Lung (tissue), 12 donors: ENCODE measurements around the gene CNN3. TPM values are rescaled to one million over a fixed set of nuclear protein-coding genes. Genes with fewer than 3 reads are reported as not detected.

Experiments
- ATAC-seq: fragments of 200-7000 bp; cut with Tn5 transposase; one replicate; pipeline ENCODE4 v1.9.1; 2020; ENCODE audit warnings: moderate number of reproducible peaks; ENCODE audit not compliant: insufficient read depth, low FRiP score
- DNase-seq, 3 donors: peaks; one replicate each; pipeline ENCODE4 v3.0.0-alpha.2; 2013 to 2017
- H3K27ac ChIP-seq, 2 donors: one replicate each; pipeline ENCODE4 v1.5.1; 2013; ENCODE audit warnings: mild to moderate bottlenecking in 2 of 2, moderate library complexity in 2 of 2, control low read depth in 1 of 2, inconsistent platforms in 1 of 2, low read depth in 1 of 2, low read length in 1 of 2
- H3K27me3 ChIP-seq, 3 donors: one replicate each; pipeline ENCODE4 v1.5.1; 2013; ENCODE audit warnings: low read length in 2 of 3; ENCODE audit not compliant: control insufficient read depth in 3 of 3, insufficient read depth in 3 of 3
- H3K36me3 ChIP-seq, 4 donors: one replicate each; pipeline ENCODE4 v1.5.1; 2013; ENCODE audit warnings: low read length in 4 of 4, mild to moderate bottlenecking in 1 of 4, moderate library complexity in 1 of 4; ENCODE audit not compliant: control insufficient read depth in 4 of 4, insufficient read depth in 4 of 4
- H3K4me1 ChIP-seq, 5 donors: one replicate each; pipeline ENCODE4 v1.5.1; 2013; ENCODE audit warnings: low read length in 5 of 5, mild to moderate bottlenecking in 2 of 5, moderate library complexity in 1 of 5; ENCODE audit not compliant: control insufficient read depth in 5 of 5, insufficient read depth in 5 of 5
- H3K4me3 ChIP-seq: one replicate; pipeline ENCODE4 v1.5.1; 2013; ENCODE audit warnings: mild to moderate bottlenecking, control low read depth, moderate library complexity
- H3K9ac ChIP-seq, 2 donors: one replicate each; pipeline ENCODE4 v1.5.1; 2013; ENCODE audit warnings: low read length in 2 of 2, control low read depth in 1 of 2; ENCODE audit not compliant: insufficient read depth in 1 of 2
- H3K9me3 ChIP-seq, 4 donors: one replicate each; pipeline ENCODE4 v1.5.1; 2013; ENCODE audit warnings: low read length in 3 of 4, mild to moderate bottlenecking in 1 of 4, moderate library complexity in 1 of 4; ENCODE audit not compliant: control insufficient read depth in 4 of 4, insufficient read depth in 3 of 4
- CTCF ChIP-seq: IDR thresholded peaks from 2 replicates; pipeline ENCODE4 v1.5.1; 2012; ENCODE audit warnings: mild to moderate bottlenecking; ENCODE audit errors: control extremely low read depth, extremely low read depth
- WGBS, 2 donors: extraction: QIAGEN DNeasy Blood & Tissue Kit; methylation state at CpG; one replicate each; pipeline ENCODE4 v1.1.7; 2013; 5-methylcytosine and 5-hydroxymethylcytosine counted together
- polyA plus RNA-seq, 2 donors: library from polyadenylated mRNA; stranded (reverse); fragments of 200-250 nt; gene quantifications; one replicate each; pipeline ENCODE4 v1.2.1, GENCODE V29; 2013
- total RNA-seq, 2 donors: library from RNA; depleted of rRNA in 1 of 2; stranded (reverse); fragments of >200 nt in 1 of 2; gene quantifications; one replicate each; pipeline ENCODE4 v1.2.1, GENCODE V29; 2014 to 2021
- donor health status: control.
- donor health status: control.
- donor health status: Bipolar disorder and iron deficiency.
- donor health status: healthy.
- donor health status: DM: yes; HTN: yes; CAD: no.

The CNN3 gene
- total and polyA plus RNA-seq, 4 donors: 79.9 to 265 (median 182) TPM

- Histone ChIP-seq H3K27ac (no peak overlapping the region), H3K9ac (no peak overlapping the region), H3K36me3 (no peaks in the 10 kb centered on the region), H3K4me3 (no peak overlapping the region), H3K4me1 (peaks cover 0 to 6% (median 0%) of the 10 kb centered on the region in 5 donors), H3K9me3 (no peaks in the 10 kb centered on the region), H3K27me3 (no peaks in the 10 kb centered on the region)
- 97 to 98% methylated on average over 3 of the region's 3 CpGs for WGBS, 2 donors
- DNase-seq (no peak), ATAC-seq (no peak)
- no peak for TF ChIP-seq CTCF
These were observed 35.1 kb upstream of the CNN3 start for GRCh38 chr1:94961988-94962387.

GRCh38 chr1:94961582-94961981 lies 34.7 kb upstream of the CNN3 start:
- no peak for TF ChIP-seq CTCF
- no peak overlapping the region for H3K4me3 ChIP-seq
- H3K27ac ChIP-seq: no peak overlapping the region
- ATAC-seq: no peak
- 82 to 95% methylated on average over 7 of the region's 7 CpGs for WGBS, 2 donors
- no peaks in the 10 kb centered on the region for H3K27me3 ChIP-seq
- no peak for DNase-seq
- no peak overlapping the region for H3K9ac ChIP-seq
- H3K9me3 ChIP-seq: no peaks in the 10 kb centered on the region
- H3K36me3 ChIP-seq: no peaks in the 10 kb centered on the region
- peaks cover 0 to 6% (median 0%) of the 10 kb centered on the region in 5 donors for H3K4me1 ChIP-seq

GRCh38 chr1:94958081-94958480 lies 31.2 kb upstream of the CNN3 start:
- no peak for TF ChIP-seq CTCF
- H3K36me3 ChIP-seq: no peaks in the 10 kb centered on the region
- no peak for DNase-seq
- H3K4me1 ChIP-seq: peaks cover 1 to 20% (median 6%) of the 10 kb centered on the region in 5 donors
- no peaks in the 10 kb centered on the region for H3K9me3 ChIP-seq
- 92 to 98% methylated on average over 1 of the region's 1 CpG for WGBS, 2 donors
- no peak for ATAC-seq
- no peaks in the 10 kb centered on the region for H3K27me3 ChIP-seq
- no peak overlapping the region for H3K4me3 ChIP-seq
- no peak overlapping the region for H3K9ac ChIP-seq
- no peak overlapping the region for H3K27ac ChIP-seq
